ENCODE measurements around the gene C9orf50.
A peak's percentile ranks its signal among the peaks of the same experiment; 100 is the strongest.

Gene C9orf50

GRCh38 chr9:129591916-129592315 is 29.0 kb downstream of the C9orf50 start:
- H3K9me3 ChIP-seq (ENCODE audit: control insufficient read depth, insufficient read depth, low read length) = no peaks in the 10 kb centered on the region
- H3K9ac ChIP-seq (ENCODE audit: low read depth, low read length) = no peak overlapping the region
- H3K27me3 ChIP-seq (ENCODE audit: control insufficient read depth, insufficient read depth, low read length) = peaks cover 63% of the 10 kb centered on the region
- peaks cover 14% of the 10 kb centered on the region for H3K4me1 ChIP-seq (ENCODE audit: control insufficient read depth, insufficient read depth, low read length)
- H3K36me3 ChIP-seq (ENCODE audit: control insufficient read depth, insufficient read depth, low read length) = no peaks in the 10 kb centered on the region
- peak overlapping the region; percentile 26 for H3K4me3 ChIP-seq (ENCODE audit: low read depth, low read length)

DNA sequence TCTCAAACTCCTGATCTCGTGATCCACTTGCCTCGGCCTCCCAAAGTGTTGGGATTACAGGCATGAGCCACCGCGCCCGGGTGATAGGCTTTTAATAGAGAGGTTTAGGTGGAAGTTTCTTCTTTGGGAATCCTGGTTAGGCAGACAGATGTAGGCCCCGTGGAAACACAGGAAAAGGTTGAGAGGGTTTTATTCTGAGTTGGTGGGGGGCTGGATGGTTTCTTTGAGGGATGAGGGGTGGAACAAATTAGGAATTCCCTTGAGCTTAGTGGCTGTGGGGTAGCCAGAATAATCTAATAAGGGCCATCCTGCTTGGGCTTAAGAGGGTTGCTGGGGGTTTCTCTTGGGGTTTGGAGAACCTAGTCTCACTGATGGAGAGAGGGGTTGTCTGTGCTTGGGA is 30.4 kb downstream of the C9orf50 start:
- H3K4me1 ChIP-seq (ENCODE audit: control insufficient read depth, insufficient read depth, low read length) = peaks cover 14% of the 10 kb centered on the region
- H3K27me3 ChIP-seq (ENCODE audit: control insufficient read depth, insufficient read depth, low read length) = peaks cover 65% of the 10 kb centered on the region
- no peak overlapping the region for H3K9ac ChIP-seq (ENCODE audit: low read depth, low read length)
- no peaks in the 10 kb centered on the region for H3K9me3 ChIP-seq (ENCODE audit: control insufficient read depth, insufficient read depth, low read length)
- H3K4me3 ChIP-seq (ENCODE audit: low read depth, low read length) = no peak overlapping the region
- no peaks in the 10 kb centered on the region for H3K36me3 ChIP-seq (ENCODE audit: control insufficient read depth, insufficient read depth, low read length)

GRCh38 chr9:129587487-129588262 is 33.2 kb downstream of the C9orf50 start:
- Histone ChIP-seq H3K4me3 (ENCODE audit: low read depth, low read length) (no peak overlapping the region), H3K27me3 (ENCODE audit: control insufficient read depth, insufficient read depth, low read length) (peaks cover 39% of the 10 kb centered on the region), H3K9ac (ENCODE audit: low read depth, low read length) (no peak overlapping the region), H3K36me3 (ENCODE audit: control insufficient read depth, insufficient read depth, low read length) (no peaks in the 10 kb centered on the region), H3K9me3 (ENCODE audit: control insufficient read depth, insufficient read depth, low read length) (no peaks in the 10 kb centered on the region), H3K4me1 (ENCODE audit: control insufficient read depth, insufficient read depth, low read length) (peaks cover 9% of the 10 kb centered on the region)

GRCh38 chr9:129586685-129587084 is 34.2 kb downstream of the C9orf50 start:
- H3K4me3 ChIP-seq (ENCODE audit: low read depth, low read length) = no peak overlapping the region
- no peaks in the 10 kb centered on the region for H3K9me3 ChIP-seq (ENCODE audit: control insufficient read depth, insufficient read depth, low read length)
- H3K4me1 ChIP-seq (ENCODE audit: control insufficient read depth, insufficient read depth, low read length) = peaks cover 5% of the 10 kb centered on the region
- H3K36me3 ChIP-seq (ENCODE audit: control insufficient read depth, insufficient read depth, low read length) = no peaks in the 10 kb centered on the region
- H3K27me3 ChIP-seq (ENCODE audit: control insufficient read depth, insufficient read depth, low read length) = peaks cover 33% of the 10 kb centered on the region
- no peak overlapping the region for H3K9ac ChIP-seq (ENCODE audit: low read depth, low read length)

GRCh38 chr9:129586245-129586644 is 34.7 kb downstream of the C9orf50 start:
- Histone ChIP-seq H3K9me3 (ENCODE audit: control insufficient read depth, insufficient read depth, low read length) (no peaks in the 10 kb centered on the region), H3K36me3 (ENCODE audit: control insufficient read depth, insufficient read depth, low read length) (no peaks in the 10 kb centered on the region), H3K27me3 (ENCODE audit: control insufficient read depth, insufficient read depth, low read length) (peaks cover 30% of the 10 kb centered on the region), H3K4me1 (ENCODE audit: control insufficient read depth, insufficient read depth, low read length) (peaks cover 5% of the 10 kb centered on the region), H3K4me3 (ENCODE audit: low read depth, low read length) (no peak overlapping the region), H3K9ac (ENCODE audit: low read depth, low read length) (no peak overlapping the region)

DNA sequence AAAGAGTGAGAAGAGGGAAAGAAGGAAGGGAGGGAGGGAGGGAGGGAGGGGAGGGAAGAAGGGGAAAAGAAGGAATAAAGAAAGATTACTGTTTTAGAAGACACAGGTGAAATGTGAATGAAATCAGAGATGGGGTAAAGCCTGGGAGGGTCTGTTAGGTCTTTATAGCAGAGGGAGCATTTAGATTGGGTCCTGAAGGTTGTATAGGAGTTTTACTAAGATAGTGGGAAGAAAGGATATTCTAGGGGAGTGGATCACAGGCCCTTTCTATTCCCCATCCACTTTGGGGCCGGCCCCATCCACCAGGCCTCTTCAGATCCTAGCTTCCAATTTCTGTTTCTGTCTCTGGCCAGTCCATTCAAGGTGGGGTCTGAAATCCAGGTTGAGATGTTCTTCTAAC is 35.5 kb downstream of the C9orf50 start:
- no peaks in the 10 kb centered on the region for H3K9me3 ChIP-seq (ENCODE audit: control insufficient read depth, insufficient read depth, low read length)
- peaks cover 24% of the 10 kb centered on the region for H3K27me3 ChIP-seq (ENCODE audit: control insufficient read depth, insufficient read depth, low read length)
- H3K4me1 ChIP-seq (ENCODE audit: control insufficient read depth, insufficient read depth, low read length) = peaks cover 5% of the 10 kb centered on the region
- H3K9ac ChIP-seq (ENCODE audit: low read depth, low read length) = no peak overlapping the region
- no peaks in the 10 kb centered on the region for H3K36me3 ChIP-seq (ENCODE audit: control insufficient read depth, insufficient read depth, low read length)
- no peak overlapping the region for H3K4me3 ChIP-seq (ENCODE audit: low read depth, low read length)

DNA sequence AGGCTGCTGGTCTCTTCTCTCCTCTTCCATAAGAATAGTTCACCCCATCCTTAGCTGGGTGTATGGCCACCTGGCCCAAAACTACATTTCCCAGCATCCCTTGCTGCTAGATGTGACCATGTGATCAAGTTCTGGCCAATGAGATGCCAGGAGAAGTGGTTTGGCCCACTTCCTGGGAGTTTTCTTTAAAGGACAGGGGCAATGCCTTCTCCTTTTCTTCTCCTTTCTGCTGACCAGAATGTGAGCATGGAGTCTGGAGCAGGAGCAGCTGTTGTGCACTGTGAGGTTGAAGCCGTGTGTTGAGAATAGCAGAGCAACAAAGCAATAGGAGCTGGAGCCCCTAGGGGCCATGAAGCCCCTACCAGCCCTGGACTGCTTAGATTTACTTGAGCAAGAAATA is 36.8 kb downstream of the C9orf50 start:
- no peaks in the 10 kb centered on the region for H3K9me3 ChIP-seq (ENCODE audit: control insufficient read depth, insufficient read depth, low read length)
- H3K9ac ChIP-seq (ENCODE audit: low read depth, low read length) = no peak overlapping the region
- H3K36me3 ChIP-seq (ENCODE audit: control insufficient read depth, insufficient read depth, low read length) = no peaks in the 10 kb centered on the region
- no peak overlapping the region for H3K4me3 ChIP-seq (ENCODE audit: low read depth, low read length)
- peaks cover 5% of the 10 kb centered on the region for H3K4me1 ChIP-seq (ENCODE audit: control insufficient read depth, insufficient read depth, low read length)
- peaks cover 15% of the 10 kb centered on the region for H3K27me3 ChIP-seq (ENCODE audit: control insufficient read depth, insufficient read depth, low read length)

GRCh38 chr9:129583308-129584038 is 37.4 kb downstream of the C9orf50 start:
- H3K4me1 ChIP-seq (ENCODE audit: control insufficient read depth, insufficient read depth, low read length) = peaks cover 5% of the 10 kb centered on the region
- no peak overlapping the region for H3K9ac ChIP-seq (ENCODE audit: low read depth, low read length)
- no peaks in the 10 kb centered on the region for H3K36me3 ChIP-seq (ENCODE audit: control insufficient read depth, insufficient read depth, low read length)

GRCh38 chr9:129582855-129583254 is 38.0 kb downstream of the C9orf50 start:
- no peak overlapping the region for H3K9ac ChIP-seq (ENCODE audit: low read depth, low read length)
- H3K4me1 ChIP-seq (ENCODE audit: control insufficient read depth, insufficient read depth, low read length) = peaks cover 5% of the 10 kb centered on the region
- no peak overlapping the region for H3K4me3 ChIP-seq (ENCODE audit: low read depth, low read length)
- no peaks in the 10 kb centered on the region for H3K36me3 ChIP-seq (ENCODE audit: control insufficient read depth, insufficient read depth, low read length)
- no peaks in the 10 kb centered on the region for H3K9me3 ChIP-seq (ENCODE audit: control insufficient read depth, insufficient read depth, low read length)
- peaks cover 4% of the 10 kb centered on the region for H3K27me3 ChIP-seq (ENCODE audit: control insufficient read depth, insufficient read depth, low read length)

More at GRCh38 chr9:129583308-129584038, 37.4 kb downstream of the C9orf50 start:
- peaks cover 8% of the 10 kb centered on the region for H3K27me3 ChIP-seq (ENCODE audit: control insufficient read depth, insufficient read depth, low read length)
- no peaks in the 10 kb centered on the region for H3K9me3 ChIP-seq (ENCODE audit: control insufficient read depth, insufficient read depth, low read length)
- no peak overlapping the region for H3K4me3 ChIP-seq (ENCODE audit: low read depth, low read length)

DNA sequence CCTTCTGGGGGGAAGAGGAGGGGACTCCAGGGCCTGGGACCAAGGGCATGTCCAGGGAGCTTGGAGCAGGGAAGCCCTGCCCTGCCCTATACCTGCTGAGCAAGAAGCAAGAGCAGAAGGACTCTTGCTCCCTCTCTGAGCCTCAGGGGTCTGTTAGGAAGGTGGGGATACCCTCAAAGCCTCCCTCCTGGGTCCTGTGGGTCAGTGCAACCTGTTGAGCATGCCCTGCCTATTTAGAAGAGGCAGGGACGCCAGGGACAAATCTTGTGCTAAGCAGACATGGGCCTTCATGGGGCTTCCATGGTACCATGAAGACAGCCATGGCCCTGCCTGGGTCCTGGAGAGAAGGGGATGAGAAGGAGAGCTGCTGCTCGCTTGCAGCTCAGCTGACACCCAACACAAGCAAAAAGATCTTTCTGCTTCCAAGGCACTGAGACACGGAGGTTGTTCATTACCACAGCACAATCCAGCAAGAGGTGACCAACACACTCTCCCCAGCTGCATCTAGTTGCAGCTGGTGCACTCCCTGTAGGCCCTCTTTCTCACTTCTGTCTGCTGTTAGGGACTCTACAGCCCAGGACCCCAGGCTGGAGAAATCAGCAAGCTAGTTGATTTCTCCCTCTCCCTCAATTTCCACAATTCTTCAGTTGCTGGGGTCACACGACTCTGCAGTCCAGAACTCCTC is 39.3 kb downstream of the C9orf50 start:
- H3K9me3 ChIP-seq (ENCODE audit: control insufficient read depth, insufficient read depth, low read length) = no peaks in the 10 kb centered on the region
- H3K4me1 ChIP-seq (ENCODE audit: control insufficient read depth, insufficient read depth, low read length) = peaks cover 4% of the 10 kb centered on the region
- H3K36me3 ChIP-seq (ENCODE audit: control insufficient read depth, insufficient read depth, low read length) = no peaks in the 10 kb centered on the region
- no peak overlapping the region for H3K9ac ChIP-seq (ENCODE audit: low read depth, low read length)
- H3K4me3 ChIP-seq (ENCODE audit: low read depth, low read length) = no peak overlapping the region
- H3K27me3 ChIP-seq (ENCODE audit: control insufficient read depth, insufficient read depth, low read length) = peaks cover 4% of the 10 kb centered on the region

- H3K9ac ChIP-seq (ENCODE audit: low read depth, low read length) = no peak overlapping the region
- peaks cover 2% of the 10 kb centered on the region for H3K27me3 ChIP-seq (ENCODE audit: control insufficient read depth, insufficient read depth, low read length)
- peaks cover 4% of the 10 kb centered on the region for H3K4me1 ChIP-seq (ENCODE audit: control insufficient read depth, insufficient read depth, low read length)
- H3K36me3 ChIP-seq (ENCODE audit: control insufficient read depth, insufficient read depth, low read length) = no peaks in the 10 kb centered on the region
- H3K4me3 ChIP-seq (ENCODE audit: low read depth, low read length) = no peak overlapping the region
- H3K9me3 ChIP-seq (ENCODE audit: control insufficient read depth, insufficient read depth, low read length) = no peaks in the 10 kb centered on the region
Measured at GRCh38 chr9:129580211-129580915, 40.5 kb downstream of the C9orf50 start.

Data from iPS-15b (cell line).